Right lobe of liver (tissue), 4 donors: Measurements from ENCODE around the gene ARSB.
A peak's percentile ranks its signal among the peaks of the same experiment; 100 is the strongest.

Source experiments
- POLR2A ChIP-seq: fragments of 450-650 bp; IDR thresholded peaks from one replicate; pipeline ENCODE4 v1.6.1; 2017; ENCODE audit warnings: antibody characterized with exemption, mild to moderate bottlenecking
- TF ChIP-seq, protein P1 (sequence below), 4 donors: fragments of 200-600 bp in 3 of 4; fragments of 450-650 bp in 1 of 4; IDR thresholded peaks; one replicate each; pipeline versions ENCODE4 v1.5.1 to v1.8.0; 2016 to 2022; ENCODE audit warnings: antibody characterized with exemption in 4 of 4, mild to moderate bottlenecking in 2 of 4
- donor health status: DM: no; HTN: no; CAD: no.
- donor health status: DM: no; HTN: no; CAD: no.
- donor health status: DM: no; HTN: yes; CAD: no.

GRCh38 chr5:78760770-78761169, 224.3 kb downstream of the ARSB start:
- TF ChIP-seq, protein P1, sequence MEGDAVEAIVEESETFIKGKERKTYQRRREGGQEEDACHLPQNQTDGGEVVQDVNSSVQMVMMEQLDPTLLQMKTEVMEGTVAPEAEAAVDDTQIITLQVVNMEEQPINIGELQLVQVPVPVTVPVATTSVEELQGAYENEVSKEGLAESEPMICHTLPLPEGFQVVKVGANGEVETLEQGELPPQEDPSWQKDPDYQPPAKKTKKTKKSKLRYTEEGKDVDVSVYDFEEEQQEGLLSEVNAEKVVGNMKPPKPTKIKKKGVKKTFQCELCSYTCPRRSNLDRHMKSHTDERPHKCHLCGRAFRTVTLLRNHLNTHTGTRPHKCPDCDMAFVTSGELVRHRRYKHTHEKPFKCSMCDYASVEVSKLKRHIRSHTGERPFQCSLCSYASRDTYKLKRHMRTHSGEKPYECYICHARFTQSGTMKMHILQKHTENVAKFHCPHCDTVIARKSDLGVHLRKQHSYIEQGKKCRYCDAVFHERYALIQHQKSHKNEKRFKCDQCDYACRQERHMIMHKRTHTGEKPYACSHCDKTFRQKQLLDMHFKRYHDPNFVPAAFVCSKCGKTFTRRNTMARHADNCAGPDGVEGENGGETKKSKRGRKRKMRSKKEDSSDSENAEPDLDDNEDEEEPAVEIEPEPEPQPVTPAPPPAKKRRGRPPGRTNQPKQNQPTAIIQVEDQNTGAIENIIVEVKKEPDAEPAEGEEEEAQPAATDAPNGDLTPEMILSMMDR (IDR thresholded peaks at IDR 0.05): peak in 1 of 4 donors; percentile 4
- TF ChIP-seq POLR2A: no peak
